GM18505 (cell line): ENCODE results near the gene PLEK2.
"Not testable (repeated sequence)": the region's sequence is repeated elsewhere in the genome, so short reads cannot be mapped to it uniquely, and the experiment has no call there.

Experiments
- ATAC-seq: cut with Tn5 transposase; IDR thresholded peaks from one replicate; pipeline ENCODE4 v1.9.1; 2021; ENCODE audit not compliant: unreplicated experiment
- POLR2A ChIP-seq: IDR thresholded peaks from 4 replicates; pipeline ENCODE4 v1.6.1; 2011; ENCODE audit warnings: borderline replicate concordance; ENCODE audit not compliant: insufficient read depth, insufficient read length; ENCODE audit errors: extremely low read depth

The PLEK2 gene

DNA sequence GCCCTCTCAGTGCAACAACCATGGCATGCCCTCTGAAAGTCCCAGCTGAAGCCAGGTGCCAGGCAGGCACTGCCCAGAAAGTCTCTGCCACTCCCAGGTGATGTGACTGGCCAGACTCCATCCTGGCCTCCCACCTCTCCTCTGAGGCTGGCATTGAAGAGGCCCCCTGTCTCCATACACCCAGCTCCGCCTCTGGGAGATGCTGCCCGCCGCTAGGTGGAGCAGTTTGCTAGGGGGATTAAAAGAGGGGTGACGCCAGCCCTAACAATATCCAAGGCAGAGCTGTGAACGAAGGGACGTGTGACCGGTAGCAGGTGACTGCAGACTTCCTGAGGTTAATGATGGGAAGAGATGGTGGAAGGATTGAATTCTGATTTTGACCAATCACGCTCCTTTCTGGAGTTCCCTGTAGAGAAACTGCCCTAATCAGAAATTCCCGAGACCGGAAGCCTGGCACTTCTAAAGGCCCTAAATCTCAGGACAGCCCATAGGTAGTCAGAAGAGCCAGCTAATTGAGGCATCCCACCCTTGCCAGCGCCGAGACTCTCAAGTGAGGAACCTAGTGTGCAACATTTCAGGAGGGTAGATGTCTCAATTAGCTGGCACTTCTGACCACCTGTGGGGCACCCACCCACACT, 8.3 kb upstream of the PLEK2 start:
- TF ChIP-seq POLR2A, result no peak
- no peak for ATAC-seq

DNA sequence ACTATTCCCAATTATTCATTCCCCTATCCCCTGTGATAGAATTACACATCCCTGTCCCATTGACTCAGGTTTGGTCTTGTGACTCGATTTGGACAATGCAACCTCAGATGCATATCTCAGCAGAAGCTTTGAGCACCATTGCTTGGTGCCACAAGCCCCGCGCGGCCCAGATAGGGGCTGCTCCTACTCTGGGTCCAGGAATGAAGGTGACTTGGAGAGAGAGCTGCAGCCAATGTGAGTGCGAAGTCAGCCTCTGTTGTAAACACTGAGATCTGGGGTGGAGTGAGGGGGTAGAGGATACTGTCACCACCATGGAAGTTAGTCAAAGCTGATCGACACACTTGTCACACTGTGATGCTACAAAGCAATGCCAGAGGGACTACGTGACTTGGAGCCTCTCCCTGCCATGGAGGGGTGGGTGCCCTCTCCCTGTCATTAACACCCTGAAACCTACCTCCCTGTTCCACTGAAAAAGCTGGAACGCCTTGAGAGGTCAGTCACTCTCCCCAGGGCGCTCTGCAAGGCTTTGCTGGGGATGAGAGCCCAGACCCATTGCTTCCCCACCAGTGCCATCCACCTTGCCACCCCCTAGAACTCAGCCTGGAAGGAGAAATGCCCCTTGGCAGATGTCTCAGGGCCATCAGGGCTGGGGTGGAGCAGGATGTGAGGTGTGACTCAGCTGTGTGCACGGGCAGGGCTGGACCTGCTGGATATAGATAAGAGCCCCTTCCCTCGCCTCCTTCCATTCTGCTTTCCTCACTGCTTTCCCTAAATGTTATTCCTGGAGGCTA, 6.6 kb upstream of the PLEK2 start:
- no peak for ATAC-seq
- TF ChIP-seq POLR2A, result no peak

DNA sequence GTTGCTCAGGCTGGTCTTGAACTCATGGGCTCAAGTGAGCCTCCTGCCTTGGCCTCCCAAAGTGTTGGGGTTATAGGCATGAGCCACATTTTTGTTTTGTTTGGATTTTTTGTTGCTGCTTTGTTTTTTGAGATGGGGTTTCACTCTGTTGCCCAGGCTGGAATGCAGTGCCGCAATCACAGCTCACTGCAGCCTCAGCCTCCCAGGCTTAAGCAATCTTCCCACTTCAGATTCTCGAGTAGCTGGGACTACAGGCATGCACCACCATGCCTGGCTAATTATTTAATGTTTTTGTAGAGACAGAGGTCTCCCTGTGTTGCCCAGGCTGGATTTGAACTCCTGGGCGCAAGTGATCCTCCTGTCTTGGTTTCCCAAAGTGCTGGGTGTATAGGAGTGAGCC, 5.7 kb upstream of the PLEK2 start:
- no peak for TF ChIP-seq POLR2A
- ATAC-seq, result no peak

DNA sequence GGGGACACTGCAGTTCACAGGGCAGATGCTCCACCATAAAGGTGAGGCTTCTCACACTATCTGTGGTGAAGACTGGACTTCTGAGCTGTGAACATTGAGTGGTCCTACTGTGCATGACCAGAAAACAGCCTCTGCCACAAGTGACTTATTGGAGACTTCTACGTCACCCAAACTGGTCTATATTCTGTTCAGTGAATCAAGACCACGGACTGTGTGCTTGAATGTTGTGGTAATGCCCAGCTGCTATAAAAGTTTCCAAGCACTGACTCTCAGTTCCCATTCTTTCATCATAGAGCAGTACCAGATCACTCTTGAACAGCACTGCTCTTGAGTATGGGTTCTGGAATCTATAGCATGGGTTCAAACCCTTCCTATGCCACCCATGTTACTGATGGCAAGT, 4.8 kb upstream of the PLEK2 start:
- ATAC-seq, result no peak
- TF ChIP-seq POLR2A, result no peak

DNA sequence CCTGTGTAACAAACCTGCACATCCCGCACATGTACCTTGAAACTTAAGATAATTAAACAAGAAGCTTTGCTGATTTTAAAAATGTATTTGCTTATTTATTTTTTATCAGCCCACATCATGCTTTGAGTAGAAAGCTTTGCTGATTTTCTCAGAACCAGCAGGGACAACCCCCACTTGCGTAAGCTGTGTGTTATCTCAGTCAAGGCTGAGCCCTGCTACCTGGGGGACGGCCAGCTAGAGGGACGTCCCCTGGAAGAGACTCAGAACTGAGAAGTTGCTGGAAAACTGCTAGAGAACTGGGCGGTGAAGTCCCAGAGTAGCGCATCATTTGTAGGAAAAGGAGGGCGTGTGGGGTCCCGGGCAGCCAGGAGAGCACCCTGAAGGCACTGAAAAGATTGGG, 4.1 kb upstream of the PLEK2 start:
- no peak for ATAC-seq
- TF ChIP-seq POLR2A, result no peak

DNA sequence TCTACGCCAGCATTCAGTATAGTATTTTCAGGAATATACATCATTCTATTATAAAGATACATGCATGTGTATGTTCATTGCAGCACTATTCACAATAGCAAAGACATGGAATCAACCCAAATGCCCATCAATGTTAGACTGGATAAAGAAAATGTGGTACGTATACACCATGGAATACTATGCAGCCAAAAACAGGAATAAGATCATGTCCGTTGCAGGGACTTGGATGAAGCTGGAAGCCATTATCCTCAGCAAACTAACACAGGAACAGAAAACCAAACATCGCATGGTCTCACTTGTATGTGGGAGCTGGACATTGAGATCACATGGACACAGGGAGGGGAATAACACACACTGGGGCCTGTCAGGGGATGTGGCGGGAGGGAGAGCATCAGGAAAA, 3.6 kb upstream of the PLEK2 start:
- ATAC-seq, result not testable (repeated sequence)

DNA sequence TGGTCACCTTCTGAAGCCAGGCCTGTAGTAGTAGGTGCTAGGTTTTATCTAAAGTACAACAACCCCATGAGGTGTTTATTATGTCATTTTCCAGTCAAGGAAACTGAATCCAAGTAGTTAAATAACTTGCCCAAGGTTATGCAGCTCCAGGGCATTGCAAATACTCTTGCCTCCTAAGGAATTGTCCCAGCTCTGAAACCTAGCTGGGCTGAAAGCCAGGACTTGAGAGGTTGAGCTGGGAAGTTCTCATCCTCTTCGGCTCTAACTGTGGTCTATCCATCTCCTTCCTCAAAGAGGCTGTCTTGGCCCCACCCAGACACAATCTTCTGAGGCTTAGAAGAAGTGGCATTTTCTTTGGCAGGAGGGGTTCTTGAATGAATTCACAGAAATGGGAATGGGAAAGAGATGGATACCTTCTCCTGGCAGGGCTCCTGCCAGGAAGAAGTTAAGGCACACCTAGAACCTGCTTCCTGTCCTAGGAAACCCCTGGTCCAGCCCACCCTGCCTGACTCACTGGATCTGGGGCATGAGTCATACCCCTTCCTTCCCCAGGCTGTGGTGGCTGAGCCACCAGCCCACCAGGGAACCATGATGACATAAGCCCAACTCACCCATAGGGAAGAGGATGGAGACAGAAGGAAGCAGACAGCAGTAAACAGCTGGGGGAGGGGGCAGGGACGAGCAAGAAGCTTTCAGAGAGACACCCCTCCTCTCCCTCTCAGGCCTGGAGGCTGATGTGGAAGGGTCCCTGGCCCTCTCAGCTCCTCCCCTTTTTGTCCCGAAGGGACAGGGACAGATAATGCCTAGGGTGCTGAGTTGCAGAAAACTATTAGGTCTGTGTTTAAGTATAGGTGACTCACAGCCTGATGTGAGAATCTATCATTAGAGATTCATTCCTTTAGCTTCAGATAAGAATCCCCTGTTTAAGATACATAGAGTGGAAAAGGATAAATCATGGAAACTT, 2.1 kb upstream of the PLEK2 start:
- ATAC-seq, result no peak
- no peak for TF ChIP-seq POLR2A

DNA sequence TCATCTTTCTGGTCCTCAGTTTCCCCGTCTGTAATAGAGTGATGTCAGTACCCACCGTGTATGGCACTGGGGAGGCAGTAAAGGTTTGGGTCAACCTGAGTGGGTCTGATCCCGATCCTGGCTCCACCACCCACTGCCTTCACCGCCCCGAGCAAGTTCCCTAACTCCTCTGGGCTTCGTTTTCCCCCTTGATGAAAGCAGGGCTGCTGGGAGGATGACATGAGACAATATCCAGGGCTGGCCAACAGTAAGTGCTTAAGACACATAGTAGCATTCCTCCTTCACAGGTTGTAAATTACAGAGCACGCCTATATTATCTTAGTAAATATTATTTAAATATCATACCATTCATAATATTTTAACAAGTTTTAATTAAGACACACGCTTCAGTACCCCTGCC, 595 bp downstream of the PLEK2 start:
- TF ChIP-seq POLR2A, result no peak
- ATAC-seq, result no peak

DNA sequence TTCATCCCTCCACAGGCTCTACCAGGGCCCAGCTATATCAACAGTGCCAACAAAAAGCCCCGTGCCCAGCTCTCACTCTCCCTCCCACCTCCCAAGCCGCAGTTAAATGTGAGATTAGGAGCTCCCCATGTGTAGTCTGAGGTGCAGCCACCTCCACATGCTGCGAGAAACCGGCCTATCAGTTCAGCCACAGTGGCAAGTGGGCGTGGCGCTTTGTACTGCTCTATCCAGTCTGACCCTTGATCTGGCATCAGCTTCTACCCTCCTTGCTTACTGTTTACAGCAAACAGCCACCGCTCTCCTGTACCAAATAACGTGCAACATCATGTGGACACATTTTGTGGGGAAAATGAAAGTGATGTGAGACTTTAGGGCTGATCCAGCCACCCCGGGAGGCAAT, 1.7 kb downstream of the PLEK2 start:
- no peak for TF ChIP-seq POLR2A
- ATAC-seq, result no peak

DNA sequence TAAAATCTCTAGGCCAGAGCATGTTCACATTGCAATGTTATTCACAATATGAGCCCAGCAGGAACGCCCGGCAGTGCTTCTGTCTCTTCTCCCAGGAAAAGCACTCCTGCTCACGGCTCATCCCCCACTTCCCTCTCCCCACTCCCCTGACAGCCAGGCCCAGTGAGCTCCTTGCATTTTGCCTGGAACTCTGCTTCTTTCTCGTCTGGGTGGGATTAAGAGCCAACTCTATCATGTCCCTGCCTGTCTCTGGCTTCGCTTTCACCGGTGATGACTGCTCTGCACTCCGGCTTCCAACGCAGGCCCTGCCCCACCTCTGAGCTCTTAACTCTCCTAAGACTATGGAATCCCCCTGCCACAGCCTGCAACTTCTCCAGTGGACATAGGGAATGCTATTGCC, 2.5 kb downstream of the PLEK2 start:
- no peak for TF ChIP-seq POLR2A
- ATAC-seq, result no peak

DNA sequence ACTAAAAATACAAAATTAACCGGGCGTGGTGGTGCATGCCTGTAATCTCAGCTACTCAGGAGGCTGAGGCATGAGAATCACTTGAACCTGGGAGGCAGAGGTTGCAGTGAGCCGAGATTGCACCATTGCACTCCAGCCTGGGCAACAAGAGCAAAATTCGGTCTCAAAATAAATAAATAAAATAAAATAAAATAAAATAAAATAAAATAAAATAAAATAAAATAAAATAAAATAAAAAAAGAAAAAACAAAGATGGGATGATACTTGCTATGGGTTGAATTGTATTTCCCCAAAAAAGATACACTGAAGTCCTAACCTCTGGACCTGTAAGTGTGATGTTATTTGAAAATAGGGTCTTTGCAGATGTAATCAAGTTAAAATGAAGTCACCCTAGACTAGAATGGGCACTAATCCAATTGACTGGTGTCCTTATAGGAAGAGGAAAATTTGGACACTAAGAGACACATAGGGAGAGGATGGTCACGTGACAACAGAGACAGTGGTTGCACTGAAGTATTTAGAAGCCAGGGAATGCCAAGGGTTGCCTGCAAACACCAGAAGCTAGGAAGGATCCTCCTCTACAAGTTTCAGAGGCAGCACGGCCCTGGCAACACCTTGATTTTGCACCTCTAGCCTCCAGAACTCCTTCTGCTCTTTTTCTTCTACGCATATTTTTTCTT, 3.7 kb downstream of the PLEK2 start:
- ATAC-seq, result not testable (repeated sequence)

DNA sequence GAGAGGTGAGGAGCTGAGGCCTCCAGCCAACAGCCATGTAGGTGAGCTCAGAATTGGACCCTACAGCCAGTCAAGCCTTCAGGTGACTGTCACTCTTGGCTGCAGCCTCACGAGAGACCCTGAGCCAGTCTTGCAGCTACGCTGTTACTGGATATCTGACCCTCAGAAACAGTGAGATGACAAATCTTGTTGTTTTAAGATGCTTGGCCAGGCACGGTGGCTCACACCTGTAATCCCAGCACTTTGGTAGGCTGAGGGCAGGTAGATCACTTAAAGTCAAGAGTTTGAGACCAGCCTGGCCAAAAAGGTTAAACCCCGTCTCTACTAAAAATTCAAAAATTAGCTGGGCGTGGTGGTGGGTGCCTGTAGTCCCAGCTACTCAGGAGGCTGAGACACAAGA, 6.2 kb downstream of the PLEK2 start:
- no peak for TF ChIP-seq POLR2A
- ATAC-seq, result no peak

DNA sequence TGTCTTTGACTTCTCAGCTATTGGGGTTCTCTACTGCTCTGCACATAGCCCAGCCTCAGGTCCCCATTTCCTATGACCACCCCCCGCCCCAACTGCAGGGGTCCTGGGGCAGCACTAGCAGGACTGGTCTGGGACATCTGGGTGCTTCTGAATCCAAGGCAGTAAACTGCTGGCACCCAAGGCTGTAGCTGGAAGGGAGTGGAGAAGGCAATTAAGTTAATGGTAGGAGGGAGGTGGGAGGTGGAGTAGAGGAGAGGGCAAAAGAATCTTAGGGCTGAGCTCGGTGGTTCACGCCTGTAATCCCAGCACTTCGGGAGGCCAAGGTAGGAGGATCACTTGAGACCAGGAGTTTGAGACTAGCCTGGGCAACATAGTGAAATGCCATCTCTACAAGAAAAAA, 11.5 kb downstream of the PLEK2 start:
- no peak for ATAC-seq
- no peak for TF ChIP-seq POLR2A
